Stomach (tissue), 9 donors: ENCODE data around the gene TNFSF9. TPM values are rescaled to one million over a fixed set of nuclear protein-coding genes. Genes with fewer than 3 reads are reported as not detected.

Experiments used
- DNase-seq, 2 donors: peaks; one replicate each; pipeline versions ENCODE4 v3.0.0 to v3.0.0-alpha.2; 2013 to 2019
- H3K27ac ChIP-seq, 5 donors: fragments of 200-600 bp in 4 of 5; sonication (generic) in 4 of 5; one replicate each; pipeline ENCODE4 v1.5.1; 2013 to 2019; ENCODE audit warnings: mild to moderate bottlenecking in 1 of 5, moderate library complexity in 1 of 5
- H3K27me3 ChIP-seq, 3 donors: fragments of 200-600 bp; sonication (generic); one replicate each; pipeline ENCODE4 v1.5.1; 2017 to 2019; ENCODE audit warnings: mixed run types in 1 of 3
- H3K36me3 ChIP-seq, 4 donors: fragments of 200-600 bp; sonication (generic); 1 replicate in 3 of 4; 2 replicates in 1 of 4; pipeline ENCODE4 v1.5.1; 2016 to 2019
- H3K4me1 ChIP-seq, 4 donors: fragments of 200-600 bp; sonication (generic); one replicate each; pipeline ENCODE4 v1.5.1; 2016 to 2019
- H3K4me3 ChIP-seq, 4 donors: fragments of 200-600 bp; sonication (generic) in 3 of 4; one replicate each; pipeline ENCODE4 v1.5.1; 2016 to 2019; ENCODE audit warnings: mild to moderate bottlenecking in 1 of 4
- H3K9me3 ChIP-seq, 4 donors: fragments of 200-600 bp; sonication (generic); one replicate each; pipeline ENCODE4 v1.5.1; 2016 to 2019
- EP300 ChIP-seq: sonication (generic); formaldehyde crosslinking; IDR thresholded peaks from one replicate; pipeline ENCODE4 v1.6.1; 2017; ENCODE audit warnings: antibody characterized with exemption
- POLR2A ChIP-seq, 4 donors: fragments of 450-650 bp; IDR thresholded peaks; one replicate each; pipeline ENCODE4 v1.6.1; 2016; ENCODE audit warnings: antibody characterized with exemption in 4 of 4, control low read depth in 2 of 4, mild to moderate bottlenecking in 1 of 4, moderate library complexity in 1 of 4
- POLR2AphosphoS5 ChIP-seq, 3 donors: sonication (generic); formaldehyde crosslinking; IDR thresholded peaks; one replicate each; pipeline ENCODE4 v1.6.1; 2016; ENCODE audit warnings: antibody characterized with exemption in 3 of 3
- WGBS, 5 donors: extraction: QIAGEN DNeasy Blood & Tissue Kit in 3 of 5; methylation state at CpG; one replicate each; pipeline versions ENCODE4 v1.1.5 to v1.1.7; 2013 to 2018; 5-methylcytosine and 5-hydroxymethylcytosine counted together
- intact Hi-C: fragments of 100-400 bp; cut with DNase I; formaldehyde crosslinking; loops from one replicate; pipeline ENCODE4 v1.15.1; 2023; ENCODE audit warnings: low total_unique reads
- polyA plus RNA-seq, 3 donors: library from polyadenylated mRNA; stranded (reverse); fragments of 200-250 nt; gene quantifications; one replicate each; pipeline ENCODE4 v1.2.3, GENCODE V29; 2013
- total RNA-seq, 5 donors: library from RNA; depleted of rRNA; stranded (reverse); fragments of >200 nt; gene quantifications; one replicate each; pipeline versions ENCODE4 v1.1.0 to v1.2.3, GENCODE V29; 2014 to 2016
- TF ChIP-seq, protein P1 (sequence below), 7 experiments: fragments of 450-650 bp in 4 of 7; fragments of 200-600 bp in 3 of 7; sonication (generic) in 3 of 7; IDR thresholded peaks; one replicate each; pipeline ENCODE4 v1.5.1; 2016 to 2019; ENCODE audit warnings: antibody characterized with exemption in 7 of 7, control low read depth in 2 of 7, mild to moderate bottlenecking in 1 of 7
- donor health status: healthy with polysubstance abuse.
- donor health status: Bipolar disorder and iron deficiency.
- donor health status: healthy.

The TNFSF9 gene
- total and polyA plus RNA-seq, 8 donors, result 0.85 TPM; not detected in 7

GRCh38 chr19:6533000-6533328 is 2.1 kb downstream of the TNFSF9 start:
- Histone ChIP-seq H3K9me3 (peaks cover 0 to 7% (median 0%) of the 10 kb centered on the region in 4 donors), H3K36me3 (no peaks in the 10 kb centered on the region), H3K4me1 (peaks cover 8 to 41% (median 25%) of the 10 kb centered on the region in 4 donors), H3K4me3 (no peak overlapping the region), H3K27ac (no peak overlapping the region), H3K27me3 (peaks cover 6 to 52% (median 32%) of the 10 kb centered on the region in 3 donors)
- intact Hi-C loops, result no loop called here
- TF ChIP-seq EP300 (no peak), POLR2A (IDR thresholded peaks at IDR 0.05) (no peak), POLR2AphosphoS5 (IDR thresholded peaks at IDR 0.05) (no peak)
- TF ChIP-seq, protein P1, sequence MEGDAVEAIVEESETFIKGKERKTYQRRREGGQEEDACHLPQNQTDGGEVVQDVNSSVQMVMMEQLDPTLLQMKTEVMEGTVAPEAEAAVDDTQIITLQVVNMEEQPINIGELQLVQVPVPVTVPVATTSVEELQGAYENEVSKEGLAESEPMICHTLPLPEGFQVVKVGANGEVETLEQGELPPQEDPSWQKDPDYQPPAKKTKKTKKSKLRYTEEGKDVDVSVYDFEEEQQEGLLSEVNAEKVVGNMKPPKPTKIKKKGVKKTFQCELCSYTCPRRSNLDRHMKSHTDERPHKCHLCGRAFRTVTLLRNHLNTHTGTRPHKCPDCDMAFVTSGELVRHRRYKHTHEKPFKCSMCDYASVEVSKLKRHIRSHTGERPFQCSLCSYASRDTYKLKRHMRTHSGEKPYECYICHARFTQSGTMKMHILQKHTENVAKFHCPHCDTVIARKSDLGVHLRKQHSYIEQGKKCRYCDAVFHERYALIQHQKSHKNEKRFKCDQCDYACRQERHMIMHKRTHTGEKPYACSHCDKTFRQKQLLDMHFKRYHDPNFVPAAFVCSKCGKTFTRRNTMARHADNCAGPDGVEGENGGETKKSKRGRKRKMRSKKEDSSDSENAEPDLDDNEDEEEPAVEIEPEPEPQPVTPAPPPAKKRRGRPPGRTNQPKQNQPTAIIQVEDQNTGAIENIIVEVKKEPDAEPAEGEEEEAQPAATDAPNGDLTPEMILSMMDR (IDR thresholded peaks at IDR 0.05), result no peak
- DNase-seq, result no peak
- WGBS, 5 donors, result 30 to 58% (median 38%) methylated on average over 3 of the region's 3 CpGs

DNA sequence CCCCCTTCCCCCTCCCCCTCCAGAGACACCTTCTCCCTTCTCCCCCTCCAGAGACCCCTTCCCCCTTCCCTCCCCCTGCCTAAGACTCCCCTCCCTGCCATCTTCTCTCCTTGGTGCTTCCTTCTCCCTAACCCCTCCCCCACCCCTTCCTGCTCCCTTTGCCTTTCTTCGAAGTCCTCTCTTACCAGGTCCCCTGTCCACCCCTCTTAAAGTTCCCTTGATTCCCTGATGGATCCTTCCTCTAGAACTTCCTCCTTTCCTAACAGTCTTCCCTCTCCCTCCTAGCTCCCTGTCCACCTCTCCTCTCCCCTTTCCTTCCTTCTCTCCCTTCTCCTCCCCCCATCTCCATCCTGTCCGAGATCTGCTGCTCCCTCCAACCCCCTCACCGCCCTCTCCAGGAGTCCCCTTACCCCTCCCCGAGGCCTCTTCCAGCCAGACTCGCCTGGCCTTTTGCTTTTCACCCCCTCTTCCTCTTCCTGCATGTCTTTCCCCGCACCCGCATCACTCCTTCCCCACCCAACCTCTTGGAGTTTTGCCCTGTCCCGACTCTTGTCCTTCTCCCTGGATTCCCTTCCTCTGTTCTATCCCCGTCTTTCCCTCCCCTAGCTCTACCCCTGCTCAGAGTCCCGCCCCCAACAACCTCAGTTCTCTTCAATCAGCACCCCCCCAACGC is 3.1 kb downstream of the TNFSF9 start:
- peak in 1 of 2 donors; percentile 17 for DNase-seq

GRCh38 chr19:6534451-6535093 is 3.7 kb downstream of the TNFSF9 start:
- 46 to 56% (median 51%) methylated on average over 36 to 40 of the region's 40 CpGs for WGBS, 5 donors
- Histone ChIP-seq H3K36me3 (no peaks in the 10 kb centered on the region), H3K4me1 (peaks cover 8 to 31% (median 20%) of the 10 kb centered on the region in 4 donors), H3K27ac (no peak overlapping the region), H3K4me3 (no peak overlapping the region), H3K27me3 (peaks cover 6 to 52% (median 32%) of the 10 kb centered on the region in 3 donors), H3K9me3 (peaks cover 0 to 7% (median 0%) of the 10 kb centered on the region in 4 donors)
- peak in 1 of 2 donors; percentile 31 for DNase-seq
- intact Hi-C loops, result no loop called here
- TF ChIP-seq EP300 (no peak), POLR2A (IDR thresholded peaks at IDR 0.05) (no peak), POLR2AphosphoS5 (IDR thresholded peaks at IDR 0.05) (no peak)
- TF ChIP-seq, protein P1 (IDR thresholded peaks at IDR 0.05), result no peak

More for the DNA sequence above, 3.1 kb downstream of the TNFSF9 start:
- WGBS, 5 donors, result 12 to 24% (median 22%) methylated on average over 10 to 11 of the region's 11 CpGs
- Histone ChIP-seq H3K27ac (no peak overlapping the region), H3K36me3 (no peaks in the 10 kb centered on the region), H3K9me3 (peaks cover 0 to 7% (median 0%) of the 10 kb centered on the region in 4 donors), H3K4me1 (peaks cover 8 to 36% (median 23%) of the 10 kb centered on the region in 4 donors), H3K4me3 (no peak overlapping the region), H3K27me3 (peaks cover 6 to 52% (median 32%) of the 10 kb centered on the region in 3 donors)
- intact Hi-C loops, result no loop called here
- no peak for TF ChIP-seq POLR2A (IDR thresholded peaks at IDR 0.05)
- no peak for TF ChIP-seq POLR2AphosphoS5 (IDR thresholded peaks at IDR 0.05)
- no peak for TF ChIP-seq EP300
- TF ChIP-seq, protein P1 (IDR thresholded peaks at IDR 0.05), result no peak

GRCh38 chr19:6535558-6536137 is 4.8 kb downstream of the TNFSF9 start:
- H3K9me3 ChIP-seq, result peaks cover 0 to 7% (median 0%) of the 10 kb centered on the region in 4 donors
- intact Hi-C loops, result no loop called here
- peaks cover 6 to 51% (median 32%) of the 10 kb centered on the region in 3 donors for H3K27me3 ChIP-seq
- no peak for DNase-seq
- peaks cover 8 to 21% (median 16%) of the 10 kb centered on the region in 4 donors for H3K4me1 ChIP-seq
- 83 to 94% (median 91%) methylated on average over 10 of the region's 10 CpGs for WGBS, 5 donors
- H3K27ac ChIP-seq, result no peak overlapping the region
- TF ChIP-seq POLR2AphosphoS5 (IDR thresholded peaks at IDR 0.05) (no peak), POLR2A (IDR thresholded peaks at IDR 0.05) (no peak), EP300 (no peak)
- TF ChIP-seq, protein P1 (IDR thresholded peaks at IDR 0.05), result no peak
- no peaks in the 10 kb centered on the region for H3K36me3 ChIP-seq
- no peak overlapping the region for H3K4me3 ChIP-seq
